HFFc6 (cell line): ENCODE measurements around the gene CXXC5. TPM values are rescaled to one million over a fixed set of nuclear protein-coding genes. Genes with fewer than 3 reads are reported as not detected.

ENCODE experiments used
- DNase-seq: peaks from one replicate; pipeline ENCODE4 v3.0.0-alpha.2; 2018
- H3K27ac Mint-ChIP-seq: 2 replicates; pipeline ENCODE4 v1.8.0; 2020; ENCODE audit warnings: mild to moderate bottlenecking, mixed read lengths
- H3K27me3 Mint-ChIP-seq: 2 replicates; pipeline ENCODE4 v1.8.0; 2021; ENCODE audit warnings: mild to moderate bottlenecking, moderate library complexity, mixed read lengths; ENCODE audit not compliant: insufficient read depth
- H3K36me3 Mint-ChIP-seq: 2 replicates; pipeline ENCODE4 v1.8.0; 2021; ENCODE audit warnings: low read depth, mixed read lengths
- H3K4me1 Mint-ChIP-seq: 2 replicates; pipeline ENCODE4 v1.8.0; 2020; ENCODE audit warnings: low read depth, mixed read lengths
- H3K4me3 Mint-ChIP-seq: 2 replicates; pipeline ENCODE4 v1.8.0; 2020; ENCODE audit warnings: mild to moderate bottlenecking, moderate library complexity, mixed read lengths
- H3K9me3 Mint-ChIP-seq: 2 replicates; pipeline ENCODE4 v1.8.0; 2020; ENCODE audit warnings: mild to moderate bottlenecking, mixed read lengths
- CTCF ChIP-seq: fragments of 200-600 bp; sonication (generic); IDR thresholded peaks from 2 replicates; pipeline ENCODE4 v1.5.0; 2021; ENCODE audit warnings: antibody characterized with exemption, mild to moderate bottlenecking
- total RNA-seq, 6 experiments: library from RNA; stranded (reverse); fragmentation: NEBNext Ultra II Directional; extraction: Animal tissue kit (Norgen Biotek cat#: 25700); gene quantifications; 2 replicates in 1 of 6; 3 replicates in 5 of 6; pipeline ENCODE4 v1.2.3, GENCODE V29; 2021

CXXC5 gene
- total RNA-seq, 6 experiments from 2014 or later = 46.4 to 58.5 (median 49.2) TPM

- peaks cover 12% of the 10 kb centered on the region for H3K27me3 Mint-ChIP-seq
- no peaks in the 10 kb centered on the region for H3K9me3 Mint-ChIP-seq
- no peaks in the 10 kb centered on the region; the same call in 1 of the 2 replicates for H3K36me3 Mint-ChIP-seq
- H3K27ac Mint-ChIP-seq = no peak overlapping the region; the same call in 1 of the 2 replicates
- DNase-seq = no peak
- no peak overlapping the region for H3K4me3 Mint-ChIP-seq
- no peak for TF ChIP-seq CTCF
- H3K4me1 Mint-ChIP-seq = peaks cover 34% of the 10 kb centered on the region
Measured at GRCh38 chr5:139688751-139689372, 40.7 kb downstream of the CXXC5 start.

GRCh38 chr5:139689631-139690063 is 41.5 kb downstream of the CXXC5 start:
- H3K4me3 Mint-ChIP-seq = no peak overlapping the region
- peaks cover 42% of the 10 kb centered on the region for H3K4me1 Mint-ChIP-seq
- no peak for TF ChIP-seq CTCF
- H3K36me3 Mint-ChIP-seq = no peaks in the 10 kb centered on the region; the same call in 1 of the 2 replicates
- no peak overlapping the region for H3K27ac Mint-ChIP-seq
- H3K27me3 Mint-ChIP-seq = peaks cover 6% of the 10 kb centered on the region
- H3K9me3 Mint-ChIP-seq = no peaks in the 10 kb centered on the region
- DNase-seq = no peak

GRCh38 chr5:139690064-139690802 is 42.1 kb downstream of the CXXC5 start:
- H3K9me3 Mint-ChIP-seq = no peaks in the 10 kb centered on the region
- peak overlapping the region; percentile 76 for H3K27ac Mint-ChIP-seq
- H3K36me3 Mint-ChIP-seq = no peaks in the 10 kb centered on the region; the same call in 1 of the 2 replicates
- H3K4me1 Mint-ChIP-seq = peaks cover 48% of the 10 kb centered on the region
- H3K27me3 Mint-ChIP-seq = peaks cover 6% of the 10 kb centered on the region; the same call in 1 of the 2 replicates
- H3K4me3 Mint-ChIP-seq = peak overlapping the region; percentile 41; the same call in 1 of the 2 replicates
- TF ChIP-seq CTCF = peak; percentile 68
- DNase-seq = peak; percentile 42

GRCh38 chr5:139690803-139691629 is 42.9 kb downstream of the CXXC5 start:
- peaks cover 6% of the 10 kb centered on the region; the same call in 1 of the 2 replicates for H3K27me3 Mint-ChIP-seq
- no peaks in the 10 kb centered on the region; the same call in 1 of the 2 replicates for H3K36me3 Mint-ChIP-seq
- H3K4me3 Mint-ChIP-seq = no peak overlapping the region; the same call in 1 of the 2 replicates
- H3K4me1 Mint-ChIP-seq = peaks cover 50% of the 10 kb centered on the region
- no peak for DNase-seq
- H3K27ac Mint-ChIP-seq = peak overlapping the region; percentile 76
- H3K9me3 Mint-ChIP-seq = no peaks in the 10 kb centered on the region
- no peak for TF ChIP-seq CTCF

GRCh38 chr5:139692148-139692547 is 44.0 kb downstream of the CXXC5 start:
- H3K36me3 Mint-ChIP-seq = no peaks in the 10 kb centered on the region; the same call in 1 of the 2 replicates
- DNase-seq = no peak

More at GRCh38 chr5:139692148-139692547, 44.0 kb downstream of the CXXC5 start:
- Mint-ChIP-seq H3K4me1 (peaks cover 59% of the 10 kb centered on the region), H3K27ac (no peak overlapping the region), H3K4me3 (no peak overlapping the region), H3K27me3 (peaks cover 6% of the 10 kb centered on the region), H3K9me3 (no peaks in the 10 kb centered on the region)
- no peak for TF ChIP-seq CTCF
